HL-60 (cell line): ENCODE measurements around the gene USB1.

Experiments used
- DNase-seq, 2 experiments: peaks; one replicate each; pipeline ENCODE4 v3.0.0-alpha.2; 2010 to 2020; ENCODE audit warnings: low read depth in 1 of 2, low spot score in 1 of 2
- H3K27ac ChIP-seq: fragments of 250-450 bp; sonication (Bioruptor Pico); replicated peaks from 2 replicates; pipeline ENCODE4 v1.5.1; 2020; ENCODE audit warnings: mild to moderate bottlenecking, moderate library complexity
- H3K27me3 ChIP-seq: fragments of 250-450 bp; sonication (Bioruptor Pico); 2 replicates; pipeline ENCODE4 v1.5.1; 2021; ENCODE audit warnings: mild to moderate bottlenecking, moderate library complexity; ENCODE audit not compliant: insufficient read depth, poor library complexity, severe bottlenecking
- H3K4me3 ChIP-seq: replicated peaks from 2 replicates; pipeline ENCODE4 v1.5.1; 2011; ENCODE audit warnings: mild to moderate bottlenecking, control low read depth, low read length; ENCODE audit not compliant: insufficient read depth
- CTCF ChIP-seq: IDR thresholded peaks from one replicate; pipeline ENCODE4 v1.5.1; 2011; ENCODE audit warnings: low read length, control low read depth, inconsistent platforms; ENCODE audit not compliant: insufficient read depth
- GABPA ChIP-seq: IDR thresholded peaks from 2 replicates; pipeline ENCODE4 v1.6.1; 2012; ENCODE audit warnings: low read depth
- POLR2AphosphoS5 ChIP-seq: IDR thresholded peaks from 2 replicates; pipeline ENCODE4 v1.6.1; 2012; ENCODE audit warnings: low read depth
- REST ChIP-seq: IDR thresholded peaks from 2 replicates; pipeline ENCODE4 v1.6.1; 2012; ENCODE audit warnings: low read depth; ENCODE audit not compliant: insufficient replicate concordance
- SPI1 ChIP-seq: IDR thresholded peaks from 2 replicates; pipeline ENCODE4 v1.6.1; 2012; ENCODE audit warnings: low read depth, mild to moderate bottlenecking, borderline replicate concordance

Gene USB1

GRCh38 chr16:58057121-58057520 is 55.9 kb downstream of the USB1 start:
- TF ChIP-seq GABPA (no peak), REST (no peak)
- H3K4me3 ChIP-seq, result no peak overlapping the region
- DNase-seq, result no peak
- no peak overlapping the region for H3K27ac ChIP-seq
- no peaks in the 10 kb centered on the region for H3K27me3 ChIP-seq

GRCh38 chr16:58057784-58058183 is 56.6 kb downstream of the USB1 start:
- Histone ChIP-seq H3K27ac (no peak overlapping the region), H3K4me3 (no peak overlapping the region), H3K27me3 (no peaks in the 10 kb centered on the region)
- DNase-seq, result no peak
- TF ChIP-seq CTCF (no peak), GABPA (no peak), REST (no peak), SPI1 (no peak), POLR2AphosphoS5 (no peak)

GRCh38 chr16:58062821-58063220 is 61.6 kb downstream of the USB1 start:
- Histone ChIP-seq H3K27me3 (no peaks in the 10 kb centered on the region), H3K27ac (no peak overlapping the region), H3K4me3 (no peak overlapping the region)
- TF ChIP-seq POLR2AphosphoS5 (no peak), CTCF (no peak), SPI1 (no peak), GABPA (no peak), REST (no peak)
- DNase-seq, result no peak
